Esophagus squamous epithelium (tissue), 5 donors: ENCODE measurements around the gene ACIN1. TPM values are rescaled to one million over a fixed set of nuclear protein-coding genes. Genes with fewer than 3 reads are reported as not detected.

Experiments
- DNase-seq: peaks from one replicate; lab custom pipeline; 2025; lab: John Stamatoyannopoulos, UW
- H3K27ac ChIP-seq, 4 donors: fragments of 200-600 bp; sonication (generic); one replicate each; pipeline ENCODE4 v1.5.1; 2016 to 2019; ENCODE audit warnings: mild to moderate bottlenecking in 1 of 4
- H3K27me3 ChIP-seq, 4 donors: fragments of 200-600 bp; sonication (generic); 1 replicate in 3 of 4; 2 replicates in 1 of 4; pipeline versions ENCODE4 v1.5.1 to v1.6.0; 2017 to 2021; ENCODE audit warnings: antibody characterized with exemption in 1 of 4
- H3K36me3 ChIP-seq, 3 donors: fragments of 200-600 bp; sonication (generic); one replicate each; pipeline ENCODE4 v1.5.1; 2016 to 2019
- H3K4me1 ChIP-seq, 3 donors: fragments of 200-600 bp; sonication (generic); one replicate each; pipeline ENCODE4 v1.5.1; 2017 to 2019
- H3K4me3 ChIP-seq, 4 donors: fragments of 200-600 bp; sonication (generic); 1 replicate in 3 of 4; 2 replicates in 1 of 4; pipeline ENCODE4 v1.5.1; 2016 to 2019; ENCODE audit warnings: mild to moderate bottlenecking in 2 of 4, moderate library complexity in 1 of 4
- H3K9me3 ChIP-seq, 3 donors: fragments of 200-600 bp; sonication (generic); one replicate each; pipeline ENCODE4 v1.5.1; 2016 to 2019
- POLR2A ChIP-seq, 4 donors: fragments of 450-650 bp; IDR thresholded peaks; one replicate each; pipeline ENCODE4 v1.6.1; 2017; ENCODE audit warnings: antibody characterized with exemption in 4 of 4, mild to moderate bottlenecking in 4 of 4, moderate library complexity in 3 of 4
- WGBS, 2 donors: methylation state at CpG; one replicate each; pipeline ENCODE4 v1.1.5; 2018; 5-methylcytosine and 5-hydroxymethylcytosine counted together
- intact Hi-C: fragments of 100-400 bp; cut with DNase I; formaldehyde crosslinking; loops from one replicate; pipeline ENCODE4 v1.15.0; 2022
- total RNA-seq, 4 donors: library from RNA; depleted of rRNA; stranded (reverse); fragments of >200 nt; gene quantifications; one replicate each; pipeline ENCODE4 v1.1.0, GENCODE V29; 2016
- TF ChIP-seq, protein P1 (sequence below), 6 experiments: fragments of 450-650 bp in 4 of 6; fragments of 200-600 bp in 2 of 6; sonication (generic) in 2 of 6; IDR thresholded peaks; one replicate each; pipeline ENCODE4 v1.5.1; 2016 to 2019; ENCODE audit warnings: antibody characterized with exemption in 6 of 6, mild to moderate bottlenecking in 4 of 6, moderate library complexity in 4 of 6
- donor health status: DM: yes; HTN: yes; CAD: no.

ACIN1 gene, protein sequence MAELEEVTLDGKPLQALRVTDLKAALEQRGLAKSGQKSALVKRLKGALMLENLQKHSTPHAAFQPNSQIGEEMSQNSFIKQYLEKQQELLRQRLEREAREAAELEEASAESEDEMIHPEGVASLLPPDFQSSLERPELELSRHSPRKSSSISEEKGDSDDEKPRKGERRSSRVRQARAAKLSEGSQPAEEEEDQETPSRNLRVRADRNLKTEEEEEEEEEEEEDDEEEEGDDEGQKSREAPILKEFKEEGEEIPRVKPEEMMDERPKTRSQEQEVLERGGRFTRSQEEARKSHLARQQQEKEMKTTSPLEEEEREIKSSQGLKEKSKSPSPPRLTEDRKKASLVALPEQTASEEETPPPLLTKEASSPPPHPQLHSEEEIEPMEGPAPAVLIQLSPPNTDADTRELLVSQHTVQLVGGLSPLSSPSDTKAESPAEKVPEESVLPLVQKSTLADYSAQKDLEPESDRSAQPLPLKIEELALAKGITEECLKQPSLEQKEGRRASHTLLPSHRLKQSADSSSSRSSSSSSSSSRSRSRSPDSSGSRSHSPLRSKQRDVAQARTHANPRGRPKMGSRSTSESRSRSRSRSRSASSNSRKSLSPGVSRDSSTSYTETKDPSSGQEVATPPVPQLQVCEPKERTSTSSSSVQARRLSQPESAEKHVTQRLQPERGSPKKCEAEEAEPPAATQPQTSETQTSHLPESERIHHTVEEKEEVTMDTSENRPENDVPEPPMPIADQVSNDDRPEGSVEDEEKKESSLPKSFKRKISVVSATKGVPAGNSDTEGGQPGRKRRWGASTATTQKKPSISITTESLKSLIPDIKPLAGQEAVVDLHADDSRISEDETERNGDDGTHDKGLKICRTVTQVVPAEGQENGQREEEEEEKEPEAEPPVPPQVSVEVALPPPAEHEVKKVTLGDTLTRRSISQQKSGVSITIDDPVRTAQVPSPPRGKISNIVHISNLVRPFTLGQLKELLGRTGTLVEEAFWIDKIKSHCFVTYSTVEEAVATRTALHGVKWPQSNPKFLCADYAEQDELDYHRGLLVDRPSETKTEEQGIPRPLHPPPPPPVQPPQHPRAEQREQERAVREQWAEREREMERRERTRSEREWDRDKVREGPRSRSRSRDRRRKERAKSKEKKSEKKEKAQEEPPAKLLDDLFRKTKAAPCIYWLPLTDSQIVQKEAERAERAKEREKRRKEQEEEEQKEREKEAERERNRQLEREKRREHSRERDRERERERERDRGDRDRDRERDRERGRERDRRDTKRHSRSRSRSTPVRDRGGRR
- total RNA-seq, result 100 to 1,000 TPM in 1 of 4 donors, 10 to 100 TPM in 3; 51.4 to 107 (median 83.0) TPM

DNA sequence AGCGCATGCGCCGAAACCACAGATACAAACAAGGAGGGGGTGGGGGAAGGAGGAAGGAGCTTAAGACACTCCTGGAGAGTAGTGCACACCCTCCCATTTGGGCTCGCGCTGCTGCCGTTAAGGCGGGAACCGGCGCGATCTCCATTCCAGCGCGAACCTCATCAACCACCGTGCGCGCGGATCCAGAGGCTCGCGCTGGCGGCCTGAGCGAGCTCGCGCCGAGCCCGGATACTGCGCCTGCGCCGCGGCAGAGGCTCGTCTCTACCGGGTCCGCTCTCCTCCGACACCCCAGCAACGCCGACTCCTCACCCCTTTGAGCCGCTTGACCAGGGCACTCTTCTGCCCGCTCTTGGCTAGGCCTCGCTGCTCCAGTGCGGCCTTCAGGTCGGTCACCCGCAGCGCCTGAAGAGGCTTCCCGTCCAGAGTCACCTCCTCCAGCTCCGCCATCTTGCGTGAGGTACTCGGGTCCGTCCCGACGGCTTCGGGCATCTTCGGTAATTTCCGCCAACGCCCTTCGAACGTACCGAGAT, at the start of gene ACIN1:
ACIN1 (minus strand) TSS at position 471 of the 530 bp plus-strand sequence; CDS start at position 447, 24 bp downstream.
- Histone ChIP-seq H3K36me3 (peaks cover 11 to 57% (median 19%) of the 10 kb centered on the region in 3 donors), H3K27ac (peak within 1 kb of the TSS; percentile 97 to 99 (median 98)), H3K4me3 (peak within 1 kb of the TSS; percentile 73 to 99 (median 85)), H3K4me1 (peaks cover 16 to 59% (median 23%) of the 10 kb centered on the region in 3 donors), H3K27me3 (no peaks in the 10 kb centered on the region), H3K9me3 (no peaks in the 10 kb centered on the region)
- intact Hi-C loops, result no loop called here
- WGBS, 2 donors, result 2% methylated on average over 31 to 32 of the region's 55 CpGs
- TF ChIP-seq, protein P1, sequence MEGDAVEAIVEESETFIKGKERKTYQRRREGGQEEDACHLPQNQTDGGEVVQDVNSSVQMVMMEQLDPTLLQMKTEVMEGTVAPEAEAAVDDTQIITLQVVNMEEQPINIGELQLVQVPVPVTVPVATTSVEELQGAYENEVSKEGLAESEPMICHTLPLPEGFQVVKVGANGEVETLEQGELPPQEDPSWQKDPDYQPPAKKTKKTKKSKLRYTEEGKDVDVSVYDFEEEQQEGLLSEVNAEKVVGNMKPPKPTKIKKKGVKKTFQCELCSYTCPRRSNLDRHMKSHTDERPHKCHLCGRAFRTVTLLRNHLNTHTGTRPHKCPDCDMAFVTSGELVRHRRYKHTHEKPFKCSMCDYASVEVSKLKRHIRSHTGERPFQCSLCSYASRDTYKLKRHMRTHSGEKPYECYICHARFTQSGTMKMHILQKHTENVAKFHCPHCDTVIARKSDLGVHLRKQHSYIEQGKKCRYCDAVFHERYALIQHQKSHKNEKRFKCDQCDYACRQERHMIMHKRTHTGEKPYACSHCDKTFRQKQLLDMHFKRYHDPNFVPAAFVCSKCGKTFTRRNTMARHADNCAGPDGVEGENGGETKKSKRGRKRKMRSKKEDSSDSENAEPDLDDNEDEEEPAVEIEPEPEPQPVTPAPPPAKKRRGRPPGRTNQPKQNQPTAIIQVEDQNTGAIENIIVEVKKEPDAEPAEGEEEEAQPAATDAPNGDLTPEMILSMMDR (IDR thresholded peaks at IDR 0.05), result no peak
- TF ChIP-seq POLR2A (IDR thresholded peaks at IDR 0.05), result peak in 2 of 4 donors; percentile 40 to 80
- DNase-seq, result no peak

- TF ChIP-seq POLR2A (IDR thresholded peaks at IDR 0.05), result no peak
- TF ChIP-seq, protein P1 (IDR thresholded peaks at IDR 0.05), result no peak
- DNase-seq, result no peak
- peaks cover 15 to 73% (median 31%) of the 10 kb centered on the region in 3 donors for H3K4me1 ChIP-seq
- WGBS, 2 donors, result 63 to 78% methylated on average over 1 of the region's 1 CpG
- H3K9me3 ChIP-seq, result no peaks in the 10 kb centered on the region
- H3K27me3 ChIP-seq, result no peaks in the 10 kb centered on the region
- H3K27ac ChIP-seq, result peak overlapping the region in 2 of 4 donors; percentile 98
- H3K36me3 ChIP-seq, result peaks cover 0 to 23% (median 12%) of the 10 kb centered on the region in 3 donors
- no peak overlapping the region for H3K4me3 ChIP-seq
- intact Hi-C loops, result no loop called here
Observed at GRCh38 chr14:23143911-23144310, 49.0 kb upstream of the ACIN1 start.

GRCh38 chr14:23142826-23143225, 47.9 kb upstream of the ACIN1 start:
- Histone ChIP-seq H3K27ac (peak overlapping the region; percentile 33 to 98 (median 83)), H3K4me3 (no peak overlapping the region), H3K4me1 (peaks cover 18 to 73% (median 31%) of the 10 kb centered on the region in 3 donors), H3K36me3 (peaks cover 0 to 32% (median 15%) of the 10 kb centered on the region in 3 donors), H3K9me3 (no peaks in the 10 kb centered on the region), H3K27me3 (no peaks in the 10 kb centered on the region)
- intact Hi-C loops, result no loop called here
- TF ChIP-seq, protein P1 (IDR thresholded peaks at IDR 0.05), result no peak
- TF ChIP-seq POLR2A (IDR thresholded peaks at IDR 0.05), result no peak
- DNase-seq, result no peak
- WGBS, 2 donors, result 66 to 70% methylated on average over 4 of the region's 4 CpGs

- Histone ChIP-seq H3K4me3 (no peak overlapping the region), H3K36me3 (peaks cover 5 to 40% (median 15%) of the 10 kb centered on the region in 3 donors), H3K9me3 (no peaks in the 10 kb centered on the region), H3K4me1 (peaks cover 23 to 73% (median 35%) of the 10 kb centered on the region in 3 donors), H3K27ac (peak overlapping the region in 3 of 4 donors; percentile 68 to 98 (median 98)), H3K27me3 (no peaks in the 10 kb centered on the region)
- TF ChIP-seq, protein P1 (IDR thresholded peaks at IDR 0.05), result no peak
- TF ChIP-seq POLR2A (IDR thresholded peaks at IDR 0.05), result no peak
- WGBS, 2 donors, result 31 to 53% methylated on average over 6 to 7 of the region's 7 CpGs
- no peak for DNase-seq
- intact Hi-C loops, result no loop called here
Observed at GRCh38 chr14:23141706-23142444, 46.9 kb upstream of the ACIN1 start.
